Activated naive CD8-positive, alpha-beta T cell treated with anti-CD3 and anti-CD28 coated beads for 36 hours (primary cell): Measurements from ENCODE around the gene BCL2L11. TPM values are rescaled to one million over a fixed set of nuclear protein-coding genes. Genes with fewer than 3 reads are reported as not detected.
A peak's percentile ranks its signal among the peaks of the same experiment; 100 is the strongest.
"Not testable (repeated sequence)": the region's sequence is repeated elsewhere in the genome, so short reads cannot be mapped to it uniquely, and the experiment has no call there.

Experiments used
- DNase-seq: peaks from one replicate; pipeline ENCODE4 v3.0.0; 2021
- H3K27ac Mint-ChIP-seq: one replicate; pipeline ENCODE4 v1.8.0; 2022; ENCODE audit warnings: mild to moderate bottlenecking, moderate library complexity, mixed read lengths
- H3K27me3 Mint-ChIP-seq: one replicate; pipeline ENCODE4 v1.8.0; 2022; ENCODE audit warnings: mild to moderate bottlenecking, mixed read lengths
- H3K36me3 Mint-ChIP-seq: one replicate; pipeline ENCODE4 v1.8.0; 2021; ENCODE audit warnings: mild to moderate bottlenecking, mixed read lengths
- H3K4me1 Mint-ChIP-seq: one replicate; pipeline ENCODE4 v1.8.0; 2021; ENCODE audit warnings: mixed read lengths
- H3K4me3 Mint-ChIP-seq: one replicate; pipeline ENCODE4 v1.8.0; 2022; ENCODE audit warnings: mild to moderate bottlenecking, moderate library complexity, mixed read lengths
- H3K9me3 Mint-ChIP-seq: one replicate; pipeline ENCODE4 v1.8.0; 2022; ENCODE audit warnings: mixed read lengths
- total RNA-seq, 2 experiments: library from RNA; stranded (reverse); gene quantifications; one replicate each; pipeline ENCODE4 v1.2.3, GENCODE V29; 2021

Gene BCL2L11
- 10 to 100 TPM; 19.9 TPM for total RNA-seq

- peak within 1 kb of the TSS; percentile 77 for H3K27ac Mint-ChIP-seq
- no peaks in the 10 kb centered on the region for H3K9me3 Mint-ChIP-seq
- peak; percentile 94 for DNase-seq
- peaks cover 58% of the 10 kb centered on the region for H3K4me1 Mint-ChIP-seq
- peaks cover 36% of the 10 kb centered on the region for H3K27me3 Mint-ChIP-seq
- peaks cover 13% of the 10 kb centered on the region for H3K36me3 Mint-ChIP-seq
- peak within 1 kb of the TSS; percentile 89 for H3K4me3 Mint-ChIP-seq
Observed at GRCh38 chr2:111120253-111121027, at the start of gene BCL2L11. Gene BCL2L11, plus strand, starts transcription at chr2:111120914. Its CDS starts 2,832 bp downstream, at chr2:111123746.

DNA sequence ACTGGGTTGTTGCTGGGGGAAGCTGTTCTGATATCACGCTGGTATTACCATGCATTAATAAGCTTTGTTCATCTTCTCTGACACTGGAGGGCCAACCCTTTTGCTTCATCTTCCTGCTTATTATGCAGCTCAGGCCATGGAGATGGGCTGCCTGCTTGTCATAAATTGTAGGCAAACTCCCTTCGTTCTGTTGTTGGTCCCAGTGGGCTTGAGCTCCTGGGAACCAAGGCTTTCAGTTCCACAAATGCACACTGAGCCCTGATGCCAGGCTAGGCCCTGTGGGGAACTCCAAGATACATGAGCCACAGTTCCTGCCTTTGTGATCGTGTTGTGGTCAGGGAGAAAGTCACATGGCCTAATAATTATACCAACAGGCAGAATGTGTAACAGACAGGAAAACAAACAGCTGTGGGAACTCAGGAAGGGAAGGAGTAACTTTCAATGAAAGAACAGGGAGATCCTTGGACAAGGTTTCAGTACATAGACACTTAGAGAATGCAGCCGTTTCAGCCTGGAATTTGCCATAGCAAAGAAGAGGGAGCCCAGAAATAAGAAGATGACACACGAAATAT is 49.0 kb upstream of the BCL2L11 start:
- H3K27me3 Mint-ChIP-seq, result peaks cover 5% of the 10 kb centered on the region

DNA sequence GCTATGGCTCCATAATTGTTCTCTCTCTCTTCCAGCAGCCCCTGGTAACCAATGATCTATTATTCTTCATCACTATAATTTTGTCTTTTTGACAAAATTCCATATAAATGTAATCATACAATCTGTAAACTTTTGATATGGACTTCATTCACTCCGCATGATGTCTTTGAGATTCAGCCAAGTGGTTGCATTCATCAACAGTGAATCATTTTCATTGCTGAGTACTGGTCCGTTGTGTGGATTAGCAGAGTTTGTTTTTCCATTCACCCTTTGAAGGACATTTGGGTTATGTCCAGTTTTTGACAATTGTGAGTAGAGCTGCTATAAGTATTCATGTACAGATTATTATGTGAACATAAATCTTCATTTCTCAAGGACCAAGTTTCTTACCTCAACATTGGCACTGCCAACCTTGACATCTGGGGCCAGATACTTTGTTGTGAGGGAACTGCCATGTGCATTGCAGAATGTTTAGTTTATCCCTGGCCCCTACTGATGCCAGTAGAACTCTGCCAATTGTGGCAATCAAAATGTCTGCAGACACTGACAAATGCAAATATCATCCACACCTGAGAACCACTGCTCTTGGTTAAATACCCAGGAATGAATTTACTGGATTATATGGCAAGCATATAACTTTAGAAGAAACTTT is 48.4 kb upstream of the BCL2L11 start:
- Mint-ChIP-seq H3K27me3 (peaks cover 5% of the 10 kb centered on the region), H3K36me3 (peaks cover 2% of the 10 kb centered on the region), H3K27ac (no peak overlapping the region), H3K4me3 (no peak overlapping the region), H3K9me3 (peaks cover 24% of the 10 kb centered on the region), H3K4me1 (no peaks in the 10 kb centered on the region)
- DNase-seq, result no peak

More for the DNA sequence above, 49.0 kb upstream of the BCL2L11 start:
- H3K4me3 Mint-ChIP-seq, result no peak overlapping the region
- peaks cover 2% of the 10 kb centered on the region for H3K36me3 Mint-ChIP-seq
- DNase-seq, result no peak
- H3K27ac Mint-ChIP-seq, result no peak overlapping the region
- H3K4me1 Mint-ChIP-seq, result no peaks in the 10 kb centered on the region
- peaks cover 23% of the 10 kb centered on the region for H3K9me3 Mint-ChIP-seq

GRCh38 chr2:111082659-111083058 is 38.1 kb upstream of the BCL2L11 start:
- not testable (repeated sequence) for H3K4me3 Mint-ChIP-seq

DNA sequence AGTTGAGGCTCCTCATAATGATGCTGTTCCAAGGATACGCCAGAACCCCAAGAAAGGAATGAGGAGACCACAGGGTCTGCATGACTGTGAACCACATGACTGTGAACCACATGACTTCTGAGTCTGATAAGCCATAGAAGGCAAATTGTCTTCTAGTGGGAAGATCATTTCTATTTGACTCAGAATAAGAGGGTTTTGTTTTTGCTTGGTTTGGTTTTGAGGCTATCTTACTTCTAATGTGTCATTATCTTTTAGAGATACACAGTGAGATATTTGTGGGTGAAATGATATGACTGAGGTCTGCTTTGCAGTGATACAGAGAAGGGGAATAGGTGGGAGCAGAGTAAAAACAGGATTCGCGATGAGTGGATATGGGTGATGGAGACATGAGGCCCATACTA is 28.9 kb upstream of the BCL2L11 start:
- Mint-ChIP-seq H3K4me3 (no peak overlapping the region), H3K27me3 (peaks cover 26% of the 10 kb centered on the region)

More at GRCh38 chr2:111082659-111083058, 38.1 kb upstream of the BCL2L11 start:
- H3K27me3 Mint-ChIP-seq, result peaks cover 38% of the 10 kb centered on the region
- not testable (repeated sequence) for H3K36me3 Mint-ChIP-seq, H3K4me1 Mint-ChIP-seq, H3K27ac Mint-ChIP-seq, DNase-seq, H3K9me3 Mint-ChIP-seq

DNA sequence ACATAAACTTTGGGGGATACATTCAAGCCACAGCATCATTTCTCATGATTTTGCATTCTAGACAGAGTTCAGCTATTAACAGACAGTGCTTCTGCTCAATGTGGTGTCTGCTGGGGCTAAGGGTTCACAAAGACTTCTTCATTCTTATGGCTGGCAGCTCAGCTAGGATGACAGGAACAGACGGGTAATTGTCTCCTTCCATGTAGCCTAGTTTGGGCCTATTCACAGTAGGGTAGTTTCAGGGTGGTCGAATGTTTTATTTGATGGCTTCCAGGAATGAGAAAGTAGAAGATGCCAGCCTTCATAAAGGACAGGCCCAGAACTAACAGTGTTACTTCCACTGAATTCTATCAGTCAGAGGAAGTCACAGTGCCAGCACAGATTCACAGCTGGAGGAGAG is 26.0 kb upstream of the BCL2L11 start:
- Mint-ChIP-seq H3K27me3 (peaks cover 23% of the 10 kb centered on the region), H3K4me1 (peaks cover 10% of the 10 kb centered on the region)
- DNase-seq, result no peak

More for the DNA sequence above, 28.9 kb upstream of the BCL2L11 start:
- peaks cover 10% of the 10 kb centered on the region for H3K4me1 Mint-ChIP-seq
- H3K36me3 Mint-ChIP-seq, result no peaks in the 10 kb centered on the region
- no peak for DNase-seq
- no peak overlapping the region for H3K27ac Mint-ChIP-seq
- H3K9me3 Mint-ChIP-seq, result no peaks in the 10 kb centered on the region

GRCh38 chr2:111095434-111095833 is 25.3 kb upstream of the BCL2L11 start:
- Mint-ChIP-seq H3K27me3 (peaks cover 20% of the 10 kb centered on the region), H3K9me3 (no peaks in the 10 kb centered on the region), H3K27ac (no peak overlapping the region), H3K36me3 (no peaks in the 10 kb centered on the region), H3K4me3 (no peak overlapping the region), H3K4me1 (peaks cover 18% of the 10 kb centered on the region)
- DNase-seq, result no peak

More for the DNA sequence above, 26.0 kb upstream of the BCL2L11 start:
- no peak overlapping the region for H3K27ac Mint-ChIP-seq
- no peaks in the 10 kb centered on the region for H3K9me3 Mint-ChIP-seq
- H3K36me3 Mint-ChIP-seq, result no peaks in the 10 kb centered on the region
- no peak overlapping the region for H3K4me3 Mint-ChIP-seq

GRCh38 chr2:111099402-111099801 is 21.3 kb upstream of the BCL2L11 start:
- Mint-ChIP-seq H3K4me3 (no peak overlapping the region), H3K27me3 (peaks cover 11% of the 10 kb centered on the region), H3K27ac (no peak overlapping the region), H3K9me3 (peaks cover 2% of the 10 kb centered on the region), H3K36me3 (peaks cover 2% of the 10 kb centered on the region), H3K4me1 (peaks cover 16% of the 10 kb centered on the region)
- no peak for DNase-seq

GRCh38 chr2:111100087-111100764 is 20.5 kb upstream of the BCL2L11 start:
- Mint-ChIP-seq H3K4me3 (no peak overlapping the region), H3K36me3 (peaks cover 2% of the 10 kb centered on the region), H3K4me1 (peaks cover 16% of the 10 kb centered on the region), H3K27ac (peak overlapping the region; percentile 49), H3K27me3 (peaks cover 11% of the 10 kb centered on the region), H3K9me3 (peaks cover 2% of the 10 kb centered on the region)
- no peak for DNase-seq

GRCh38 chr2:111100765-111101162 is 19.9 kb upstream of the BCL2L11 start:
- Mint-ChIP-seq H3K27me3 (peaks cover 14% of the 10 kb centered on the region), H3K9me3 (peaks cover 2% of the 10 kb centered on the region), H3K36me3 (peaks cover 2% of the 10 kb centered on the region), H3K4me1 (peaks cover 16% of the 10 kb centered on the region), H3K4me3 (no peak overlapping the region), H3K27ac (peak overlapping the region; percentile 49)
- peak; percentile 36 for DNase-seq

GRCh38 chr2:111101592-111101991 is 19.1 kb upstream of the BCL2L11 start:
- Mint-ChIP-seq H3K36me3 (peaks cover 2% of the 10 kb centered on the region), H3K9me3 (peaks cover 2% of the 10 kb centered on the region), H3K4me1 (peaks cover 16% of the 10 kb centered on the region), H3K27me3 (peaks cover 20% of the 10 kb centered on the region), H3K4me3 (no peak overlapping the region), H3K27ac (no peak overlapping the region)
- DNase-seq, result no peak

DNA sequence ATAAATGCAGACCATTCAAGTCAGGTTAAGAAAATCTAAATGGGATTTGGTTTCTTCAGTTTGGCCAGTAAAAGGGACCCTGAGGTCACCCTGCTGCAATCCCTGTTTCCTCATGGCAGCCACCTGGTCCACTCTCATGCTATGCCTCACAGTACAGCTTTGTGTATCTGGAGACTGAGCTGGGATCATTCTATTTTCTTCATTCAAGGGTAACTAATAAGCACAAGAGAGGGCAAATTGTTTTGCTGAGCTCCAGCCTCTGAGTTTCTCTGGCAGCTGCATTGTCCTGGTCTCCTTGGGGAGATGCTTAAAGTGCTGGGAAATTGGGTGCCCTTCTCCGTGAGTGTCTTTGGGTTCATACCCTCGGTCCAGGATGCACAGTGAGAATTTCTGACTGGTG is 18.5 kb upstream of the BCL2L11 start:
- no peak for DNase-seq
- H3K36me3 Mint-ChIP-seq, result peaks cover 2% of the 10 kb centered on the region
- peaks cover 16% of the 10 kb centered on the region for H3K4me1 Mint-ChIP-seq
- no peak overlapping the region for H3K27ac Mint-ChIP-seq
- H3K4me3 Mint-ChIP-seq, result no peak overlapping the region
- peaks cover 2% of the 10 kb centered on the region for H3K9me3 Mint-ChIP-seq
- peaks cover 20% of the 10 kb centered on the region for H3K27me3 Mint-ChIP-seq

DNA sequence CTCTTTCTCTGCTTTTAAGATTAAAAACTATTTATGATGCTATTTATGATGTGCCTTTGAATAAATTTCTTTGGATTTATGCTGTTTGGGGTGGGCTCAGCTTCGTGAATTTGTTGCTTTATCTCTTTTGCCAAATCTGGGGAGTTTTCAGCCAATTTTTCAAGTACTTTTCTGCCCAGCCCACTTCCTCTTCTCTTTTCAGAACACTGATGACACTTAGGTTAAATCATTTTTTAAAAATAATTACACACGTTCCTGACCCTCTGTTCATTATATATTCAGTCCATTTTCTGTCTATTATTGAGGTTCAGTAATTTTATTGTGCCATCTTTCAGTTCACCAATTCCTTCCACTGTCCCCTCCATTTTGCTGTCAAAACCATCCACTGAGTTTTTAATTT is 14.8 kb upstream of the BCL2L11 start:
- H3K4me3 Mint-ChIP-seq, result no peak overlapping the region
- peaks cover 4% of the 10 kb centered on the region for H3K4me1 Mint-ChIP-seq
- H3K9me3 Mint-ChIP-seq, result peaks cover 1% of the 10 kb centered on the region
- H3K27ac Mint-ChIP-seq, result no peak overlapping the region
- H3K36me3 Mint-ChIP-seq, result peaks cover 1% of the 10 kb centered on the region
- no peak for DNase-seq
- peaks cover 32% of the 10 kb centered on the region for H3K27me3 Mint-ChIP-seq

DNA sequence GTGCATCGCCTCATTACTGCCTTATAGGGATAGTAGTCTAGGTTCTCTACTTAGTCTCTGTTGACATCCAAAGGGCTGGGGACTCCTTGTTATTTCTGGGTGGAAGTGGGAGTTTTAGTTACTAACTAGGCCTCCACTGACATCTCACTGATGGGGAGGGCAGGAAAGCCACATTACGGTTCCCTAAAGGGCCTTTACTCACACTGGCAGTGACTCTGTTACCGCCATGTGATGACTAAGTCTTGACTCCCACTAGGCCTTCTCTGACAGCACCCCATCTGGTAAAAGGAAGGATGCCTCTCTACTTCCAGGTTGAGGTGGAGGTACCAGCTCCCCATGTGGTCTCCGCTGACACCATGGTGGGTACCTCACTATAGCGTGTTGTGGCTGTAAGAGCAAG is 14.0 kb upstream of the BCL2L11 start:
- DNase-seq, result no peak
- Mint-ChIP-seq H3K4me1 (peaks cover 5% of the 10 kb centered on the region), H3K27me3 (peaks cover 36% of the 10 kb centered on the region), H3K9me3 (no peaks in the 10 kb centered on the region), H3K27ac (no peak overlapping the region), H3K36me3 (no peaks in the 10 kb centered on the region), H3K4me3 (no peak overlapping the region)

DNA sequence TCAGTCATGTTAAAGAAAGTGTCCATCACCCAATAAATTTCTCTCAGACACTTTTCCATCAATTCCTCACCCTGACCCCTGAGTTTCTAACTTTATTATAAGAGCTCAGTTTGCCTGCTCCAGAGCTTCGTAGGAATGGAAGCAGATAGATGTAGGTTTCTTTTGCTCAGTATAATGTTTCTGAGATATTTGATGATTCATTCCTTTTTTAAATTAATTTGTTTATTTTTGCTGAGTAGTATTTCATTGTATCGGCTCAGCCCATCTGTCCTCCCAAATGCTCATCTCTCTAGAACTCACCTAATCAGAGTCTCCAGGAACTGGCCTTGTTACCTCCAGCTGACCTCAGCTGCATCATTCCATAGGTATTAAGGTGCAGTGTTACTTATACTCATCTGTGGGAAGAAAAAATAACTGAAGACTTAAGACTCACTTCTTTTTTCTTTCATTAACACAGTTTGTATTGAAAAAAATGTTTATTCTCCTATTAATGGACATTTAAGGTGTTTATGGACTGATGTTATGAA is 11.9 kb upstream of the BCL2L11 start:
- no peaks in the 10 kb centered on the region for H3K36me3 Mint-ChIP-seq
- peaks cover 5% of the 10 kb centered on the region for H3K4me1 Mint-ChIP-seq
- H3K27me3 Mint-ChIP-seq, result peaks cover 47% of the 10 kb centered on the region
- no peak for DNase-seq
- no peak overlapping the region for H3K4me3 Mint-ChIP-seq
- no peak overlapping the region for H3K27ac Mint-ChIP-seq
- H3K9me3 Mint-ChIP-seq, result no peaks in the 10 kb centered on the region
